ENCODE results near the gene POLR2F.

- TF ChIP-seq, protein P1, sequence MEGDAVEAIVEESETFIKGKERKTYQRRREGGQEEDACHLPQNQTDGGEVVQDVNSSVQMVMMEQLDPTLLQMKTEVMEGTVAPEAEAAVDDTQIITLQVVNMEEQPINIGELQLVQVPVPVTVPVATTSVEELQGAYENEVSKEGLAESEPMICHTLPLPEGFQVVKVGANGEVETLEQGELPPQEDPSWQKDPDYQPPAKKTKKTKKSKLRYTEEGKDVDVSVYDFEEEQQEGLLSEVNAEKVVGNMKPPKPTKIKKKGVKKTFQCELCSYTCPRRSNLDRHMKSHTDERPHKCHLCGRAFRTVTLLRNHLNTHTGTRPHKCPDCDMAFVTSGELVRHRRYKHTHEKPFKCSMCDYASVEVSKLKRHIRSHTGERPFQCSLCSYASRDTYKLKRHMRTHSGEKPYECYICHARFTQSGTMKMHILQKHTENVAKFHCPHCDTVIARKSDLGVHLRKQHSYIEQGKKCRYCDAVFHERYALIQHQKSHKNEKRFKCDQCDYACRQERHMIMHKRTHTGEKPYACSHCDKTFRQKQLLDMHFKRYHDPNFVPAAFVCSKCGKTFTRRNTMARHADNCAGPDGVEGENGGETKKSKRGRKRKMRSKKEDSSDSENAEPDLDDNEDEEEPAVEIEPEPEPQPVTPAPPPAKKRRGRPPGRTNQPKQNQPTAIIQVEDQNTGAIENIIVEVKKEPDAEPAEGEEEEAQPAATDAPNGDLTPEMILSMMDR (IDR thresholded peaks at IDR 0.05 in 4 of 5, conservative IDR thresholded peaks at IDR 0.05 in 1 of 5): no peak
- TF ChIP-seq POLR2A (IDR thresholded peaks at IDR 0.05): no peak
Measured at GRCh38 chr22:37932401-37932800, 21.1 kb upstream of the POLR2F start.
